Astrocyte (in vitro differentiated cells and primary cell): Measurements from ENCODE around the gene SLC24A4. TPM values are rescaled to one million over a fixed set of nuclear protein-coding genes. Genes with fewer than 3 reads are reported as not detected.

Experiments used
- DNase-seq: peaks from one replicate; pipeline ENCODE4 v3.0.0-alpha.2; 2010; ENCODE audit warnings: low read depth
- FAIRE-seq: peaks from 2 replicates; lab custom pipeline; 2011; peaks lifted over from hg19 to GRCh38; lab: Jason Lieb, UNC
- H2AFZ ChIP-seq: 2 replicates; pipeline ENCODE4 v1.6.0; 2012; ENCODE audit warnings: low read depth, low read length, inconsistent platforms
- H3K27ac ChIP-seq: 2 replicates; pipeline ENCODE4 v1.5.1; 2011; ENCODE audit warnings: low read depth, low read length, inconsistent platforms
- H3K27me3 ChIP-seq: 2 replicates; pipeline ENCODE4 v1.6.0; 2011; ENCODE audit warnings: low read length, inconsistent platforms; ENCODE audit not compliant: insufficient read depth
- H3K36me3 ChIP-seq: 2 replicates; pipeline ENCODE4 v1.5.1; 2011; ENCODE audit warnings: low read length, inconsistent platforms; ENCODE audit not compliant: insufficient read depth
- H3K4me1 ChIP-seq: 2 replicates; pipeline ENCODE4 v1.5.1; 2011; ENCODE audit warnings: low read length, inconsistent platforms; ENCODE audit not compliant: insufficient read depth
- H3K4me2 ChIP-seq: 2 replicates; pipeline ENCODE4 v1.6.0; 2012; ENCODE audit warnings: low read length, inconsistent platforms
- H3K4me3 ChIP-seq: 2 replicates; pipeline ENCODE4 v1.5.1; 2011; ENCODE audit warnings: low read depth, mild to moderate bottlenecking, low read length, inconsistent platforms; ENCODE audit not compliant: insufficient read depth
- H3K79me2 ChIP-seq: 2 replicates; pipeline ENCODE4 v1.6.0; 2012; ENCODE audit warnings: mild to moderate bottlenecking, low read length, inconsistent platforms; ENCODE audit not compliant: insufficient read depth
- H3K9ac ChIP-seq: 2 replicates; pipeline ENCODE4 v1.6.0; 2012; ENCODE audit warnings: mild to moderate bottlenecking, low read length, inconsistent platforms
- H3K9me3 ChIP-seq: 2 replicates; pipeline ENCODE4 v1.5.1; 2012; ENCODE audit warnings: low read depth, mild to moderate bottlenecking, low read length, inconsistent platforms; ENCODE audit not compliant: insufficient read depth
- H4K20me1 ChIP-seq: 2 replicates; pipeline ENCODE4 v1.6.0; 2012; ENCODE audit warnings: low read length, inconsistent platforms; ENCODE audit not compliant: insufficient read depth
- H3K27ac Mint-ChIP-seq: one replicate; pipeline ENCODE4 v1.8.0; 2021; ENCODE audit warnings: mild to moderate bottlenecking, mixed read lengths; ENCODE audit not compliant: unreplicated experiment
- H3K27me3 Mint-ChIP-seq: one replicate; pipeline ENCODE4 v1.8.0; 2021; ENCODE audit warnings: low read depth, mixed read lengths; ENCODE audit not compliant: unreplicated experiment
- H3K36me3 Mint-ChIP-seq: one replicate; pipeline ENCODE4 v1.8.0; 2021; ENCODE audit warnings: low read depth, mixed read lengths; ENCODE audit not compliant: unreplicated experiment
- H3K4me1 Mint-ChIP-seq: one replicate; pipeline ENCODE4 v1.8.0; 2021; ENCODE audit warnings: low read depth, mixed read lengths; ENCODE audit not compliant: unreplicated experiment
- H3K4me3 Mint-ChIP-seq: one replicate; pipeline ENCODE4 v1.8.0; 2021; ENCODE audit warnings: mild to moderate bottlenecking, moderate library complexity, mixed read lengths; ENCODE audit not compliant: unreplicated experiment
- H3K9me3 Mint-ChIP-seq: one replicate; pipeline ENCODE4 v1.8.0; 2021; ENCODE audit warnings: mild to moderate bottlenecking, mixed read lengths; ENCODE audit not compliant: unreplicated experiment
- EZH2 ChIP-seq: IDR thresholded peaks from 2 replicates; pipeline ENCODE4 v1.6.1; 2012; ENCODE audit warnings: mild to moderate bottlenecking, low read length, inconsistent platforms; ENCODE audit not compliant: insufficient read depth
- total RNA-seq: library from RNA; stranded (reverse); gene quantifications from 2 replicates; pipeline ENCODE4 v1.2.1, GENCODE V29; 2021
- TF ChIP-seq, protein P1 (sequence below): IDR thresholded peaks from 2 replicates; pipeline ENCODE4 v1.5.1; 2011; ENCODE audit warnings: low read depth, mild to moderate bottlenecking, inconsistent platforms, low read length, moderate library complexity; ENCODE audit not compliant: insufficient read depth

Gene SLC24A4
- total RNA-seq, 1 donor from 2014 or later, result not detected

GRCh38 chr14:92282669-92283068 is 40.3 kb upstream of the SLC24A4 start:
- Mint-ChIP-seq H3K4me1 (peaks cover 3% of the 10 kb centered on the region), H3K27me3 (peaks cover 5% of the 10 kb centered on the region), H3K36me3 (peaks cover 2% of the 10 kb centered on the region), H3K9me3 (no peaks in the 10 kb centered on the region), H3K27ac (no peak overlapping the region), H3K4me3 (no peak overlapping the region)
- DNase-seq (no peak), FAIRE-seq (no peak)
- H3K36me3 ChIP-seq, result no peaks in the 10 kb centered on the region
- no peak overlapping the region for H2AFZ ChIP-seq
- TF ChIP-seq EZH2, result no peak
- TF ChIP-seq, protein P1, sequence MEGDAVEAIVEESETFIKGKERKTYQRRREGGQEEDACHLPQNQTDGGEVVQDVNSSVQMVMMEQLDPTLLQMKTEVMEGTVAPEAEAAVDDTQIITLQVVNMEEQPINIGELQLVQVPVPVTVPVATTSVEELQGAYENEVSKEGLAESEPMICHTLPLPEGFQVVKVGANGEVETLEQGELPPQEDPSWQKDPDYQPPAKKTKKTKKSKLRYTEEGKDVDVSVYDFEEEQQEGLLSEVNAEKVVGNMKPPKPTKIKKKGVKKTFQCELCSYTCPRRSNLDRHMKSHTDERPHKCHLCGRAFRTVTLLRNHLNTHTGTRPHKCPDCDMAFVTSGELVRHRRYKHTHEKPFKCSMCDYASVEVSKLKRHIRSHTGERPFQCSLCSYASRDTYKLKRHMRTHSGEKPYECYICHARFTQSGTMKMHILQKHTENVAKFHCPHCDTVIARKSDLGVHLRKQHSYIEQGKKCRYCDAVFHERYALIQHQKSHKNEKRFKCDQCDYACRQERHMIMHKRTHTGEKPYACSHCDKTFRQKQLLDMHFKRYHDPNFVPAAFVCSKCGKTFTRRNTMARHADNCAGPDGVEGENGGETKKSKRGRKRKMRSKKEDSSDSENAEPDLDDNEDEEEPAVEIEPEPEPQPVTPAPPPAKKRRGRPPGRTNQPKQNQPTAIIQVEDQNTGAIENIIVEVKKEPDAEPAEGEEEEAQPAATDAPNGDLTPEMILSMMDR, result no peak
- H3K4me3 ChIP-seq, result no peak overlapping the region
- no peak overlapping the region for H3K9ac ChIP-seq
- H3K27ac ChIP-seq, result no peak overlapping the region
- no peaks in the 10 kb centered on the region for H3K4me1 ChIP-seq
- H3K4me2 ChIP-seq, result no peak overlapping the region
- no peaks in the 10 kb centered on the region for H4K20me1 ChIP-seq
- H3K27me3 ChIP-seq, result no peaks in the 10 kb centered on the region
- no peaks in the 10 kb centered on the region for H3K79me2 ChIP-seq
- H3K9me3 ChIP-seq, result no peaks in the 10 kb centered on the region

DNA sequence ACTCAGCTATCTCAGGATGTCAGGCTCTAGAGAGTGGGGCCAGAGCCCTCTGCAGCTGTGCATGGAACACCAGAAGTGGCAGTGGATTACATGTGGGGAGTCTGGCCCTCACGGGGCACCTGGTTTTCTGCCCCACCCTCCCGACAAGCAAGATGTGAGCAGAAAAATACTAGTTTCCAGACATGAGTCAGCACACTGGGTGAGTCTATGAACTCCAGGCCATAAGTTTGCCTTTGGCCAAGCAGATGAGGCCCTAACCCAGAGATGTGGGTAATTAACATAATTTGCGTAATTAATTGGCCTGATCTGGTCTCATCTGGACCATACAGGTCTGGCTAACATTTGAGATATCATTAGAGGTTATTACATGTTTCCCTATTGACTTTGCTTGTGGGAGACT is 37.7 kb upstream of the SLC24A4 start:
- Histone ChIP-seq H4K20me1 (no peaks in the 10 kb centered on the region), H3K4me3 (no peak overlapping the region), H3K79me2 (no peaks in the 10 kb centered on the region), H3K9me3 (no peaks in the 10 kb centered on the region), H3K4me2 (no peak overlapping the region), H2AFZ (no peak overlapping the region), H3K27me3 (no peaks in the 10 kb centered on the region), H3K36me3 (no peaks in the 10 kb centered on the region), H3K9ac (no peak overlapping the region), H3K27ac (no peak overlapping the region), H3K4me1 (no peaks in the 10 kb centered on the region)
- Mint-ChIP-seq H3K9me3 (no peaks in the 10 kb centered on the region), H3K4me1 (peaks cover 3% of the 10 kb centered on the region), H3K4me3 (no peak overlapping the region), H3K27ac (no peak overlapping the region), H3K36me3 (peaks cover 2% of the 10 kb centered on the region), H3K27me3 (peaks cover 22% of the 10 kb centered on the region)
- DNase-seq, result no peak
- no peak for FAIRE-seq
- TF ChIP-seq, protein P1, result no peak
- no peak for TF ChIP-seq EZH2

GRCh38 chr14:92287987-92288386 is 35.0 kb upstream of the SLC24A4 start:
- no peaks in the 10 kb centered on the region for H3K9me3 ChIP-seq
- peaks cover 3% of the 10 kb centered on the region for H3K4me1 Mint-ChIP-seq
- H3K27me3 Mint-ChIP-seq, result peaks cover 41% of the 10 kb centered on the region
- no peak overlapping the region for H3K4me2 ChIP-seq
- no peak overlapping the region for H2AFZ ChIP-seq
- DNase-seq (no peak), FAIRE-seq (no peak)
- no peak overlapping the region for H3K27ac Mint-ChIP-seq
- H3K27ac ChIP-seq, result no peak overlapping the region
- no peaks in the 10 kb centered on the region for H3K36me3 ChIP-seq
- TF ChIP-seq, protein P1, result no peak
- no peak for TF ChIP-seq EZH2
- H4K20me1 ChIP-seq, result no peaks in the 10 kb centered on the region
- no peaks in the 10 kb centered on the region for H3K36me3 Mint-ChIP-seq
- H3K9ac ChIP-seq, result no peak overlapping the region
- no peak overlapping the region for H3K4me3 Mint-ChIP-seq
- H3K79me2 ChIP-seq, result no peaks in the 10 kb centered on the region
- H3K4me1 ChIP-seq, result no peaks in the 10 kb centered on the region
- H3K9me3 Mint-ChIP-seq, result no peaks in the 10 kb centered on the region
- no peaks in the 10 kb centered on the region for H3K27me3 ChIP-seq
- H3K4me3 ChIP-seq, result no peak overlapping the region
